HL-60 (cell line): ENCODE results near the gene MLLT10.

Experiments used
- DNase-seq, 2 experiments: peaks; one replicate each; pipeline ENCODE4 v3.0.0-alpha.2; 2010 to 2020; ENCODE audit warnings: low read depth in 1 of 2, low spot score in 1 of 2
- H3K27ac ChIP-seq: fragments of 250-450 bp; sonication (Bioruptor Pico); replicated peaks from 2 replicates; pipeline ENCODE4 v1.5.1; 2020; ENCODE audit warnings: mild to moderate bottlenecking, moderate library complexity
- H3K27me3 ChIP-seq: fragments of 250-450 bp; sonication (Bioruptor Pico); 2 replicates; pipeline ENCODE4 v1.5.1; 2021; ENCODE audit warnings: mild to moderate bottlenecking, moderate library complexity; ENCODE audit not compliant: insufficient read depth, poor library complexity, severe bottlenecking
- H3K4me3 ChIP-seq: replicated peaks from 2 replicates; pipeline ENCODE4 v1.5.1; 2011; ENCODE audit warnings: mild to moderate bottlenecking, control low read depth, low read length; ENCODE audit not compliant: insufficient read depth
- CTCF ChIP-seq: IDR thresholded peaks from one replicate; pipeline ENCODE4 v1.5.1; 2011; ENCODE audit warnings: low read length, control low read depth, inconsistent platforms; ENCODE audit not compliant: insufficient read depth
- GABPA ChIP-seq: IDR thresholded peaks from 2 replicates; pipeline ENCODE4 v1.6.1; 2012; ENCODE audit warnings: low read depth
- POLR2AphosphoS5 ChIP-seq: IDR thresholded peaks from 2 replicates; pipeline ENCODE4 v1.6.1; 2012; ENCODE audit warnings: low read depth
- REST ChIP-seq: IDR thresholded peaks from 2 replicates; pipeline ENCODE4 v1.6.1; 2012; ENCODE audit warnings: low read depth; ENCODE audit not compliant: insufficient replicate concordance
- SPI1 ChIP-seq: IDR thresholded peaks from 2 replicates; pipeline ENCODE4 v1.6.1; 2012; ENCODE audit warnings: low read depth, mild to moderate bottlenecking, borderline replicate concordance

Gene MLLT10

GRCh38 chr10:21519941-21520436, 14.0 kb upstream of the MLLT10 start:
- no peak for DNase-seq
- H3K27ac ChIP-seq = no peak overlapping the region
- no peak overlapping the region for H3K4me3 ChIP-seq

GRCh38 chr10:21520509-21520908, 13.5 kb upstream of the MLLT10 start:
- H3K27me3 ChIP-seq = peaks cover 9% of the 10 kb centered on the region
- H3K4me3 ChIP-seq = no peak overlapping the region
- no peak for TF ChIP-seq GABPA
- no peak for TF ChIP-seq REST
- no peak for TF ChIP-seq SPI1
- TF ChIP-seq POLR2AphosphoS5 = no peak
- TF ChIP-seq CTCF = no peak
- no peak overlapping the region for H3K27ac ChIP-seq
- DNase-seq = no peak

More at GRCh38 chr10:21519941-21520436, 14.0 kb upstream of the MLLT10 start:
- TF ChIP-seq GABPA (no peak), CTCF (no peak), SPI1 (no peak), POLR2AphosphoS5 (no peak), REST (no peak)
- peaks cover 9% of the 10 kb centered on the region for H3K27me3 ChIP-seq

- H3K4me3 ChIP-seq = no peak overlapping the region
- no peak for TF ChIP-seq POLR2AphosphoS5
- no peak for TF ChIP-seq REST
- TF ChIP-seq CTCF = no peak
- TF ChIP-seq GABPA = no peak
- no peak overlapping the region for H3K27ac ChIP-seq
- no peak for DNase-seq
- H3K27me3 ChIP-seq = peaks cover 9% of the 10 kb centered on the region
These were observed 13.1 kb upstream of the MLLT10 start for GRCh38 chr10:21520949-21521348.
